ENCODE results near the gene RTN4R.

Gene RTN4R

DNA sequence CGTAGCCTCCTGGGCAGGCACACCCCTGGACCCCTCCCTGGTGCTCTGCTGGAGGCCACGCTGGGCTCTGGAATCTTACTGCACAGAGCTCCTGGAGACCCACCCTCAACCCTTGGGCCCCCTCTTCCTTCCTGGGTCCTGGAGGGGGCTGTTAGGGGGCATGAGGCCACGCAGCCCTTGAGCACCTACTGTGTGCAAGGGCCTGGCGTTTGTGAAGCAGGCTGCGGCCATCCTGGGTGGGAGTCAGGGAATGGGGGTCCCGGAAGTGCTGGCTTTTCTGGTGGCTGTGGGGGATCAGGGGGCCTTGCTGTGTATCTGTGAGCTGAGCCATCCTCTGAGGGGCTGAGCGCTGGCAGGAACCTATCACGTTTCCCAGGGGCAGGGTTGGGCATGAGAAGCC lies 76.3 kb downstream of the RTN4R start:
- no peak overlapping the region for H3K9ac ChIP-seq (ENCODE audit: low read length)
- H3K4me1 ChIP-seq (ENCODE audit: insufficient read depth, low read length, severe bottlenecking) = no peaks in the 10 kb centered on the region
- no peaks in the 10 kb centered on the region for H3K36me3 ChIP-seq (ENCODE audit: insufficient read depth, low read length)
- H3K27me3 ChIP-seq (ENCODE audit: insufficient read depth, low read length) = 0 out of 2 replicates have a peak, but pooled peaks cover 4% of the 10 kb centered on the region
- H3K79me2 ChIP-seq (ENCODE audit: insufficient read depth, low read length) = no peaks in the 10 kb centered on the region
- H3F3A ChIP-seq (ENCODE audit: insufficient read depth, low read length) = no peaks in the 10 kb centered on the region
- no peak overlapping the region for H3K27ac ChIP-seq (ENCODE audit: low read depth, low read length, poor library complexity, severe bottlenecking)
- H2AFZ ChIP-seq (ENCODE audit: low read length) = no peak overlapping the region
- H3K4me3 ChIP-seq (ENCODE audit: low read depth, low read length, poor library complexity, severe bottlenecking) = no peak overlapping the region
- TF ChIP-seq, protein P1, sequence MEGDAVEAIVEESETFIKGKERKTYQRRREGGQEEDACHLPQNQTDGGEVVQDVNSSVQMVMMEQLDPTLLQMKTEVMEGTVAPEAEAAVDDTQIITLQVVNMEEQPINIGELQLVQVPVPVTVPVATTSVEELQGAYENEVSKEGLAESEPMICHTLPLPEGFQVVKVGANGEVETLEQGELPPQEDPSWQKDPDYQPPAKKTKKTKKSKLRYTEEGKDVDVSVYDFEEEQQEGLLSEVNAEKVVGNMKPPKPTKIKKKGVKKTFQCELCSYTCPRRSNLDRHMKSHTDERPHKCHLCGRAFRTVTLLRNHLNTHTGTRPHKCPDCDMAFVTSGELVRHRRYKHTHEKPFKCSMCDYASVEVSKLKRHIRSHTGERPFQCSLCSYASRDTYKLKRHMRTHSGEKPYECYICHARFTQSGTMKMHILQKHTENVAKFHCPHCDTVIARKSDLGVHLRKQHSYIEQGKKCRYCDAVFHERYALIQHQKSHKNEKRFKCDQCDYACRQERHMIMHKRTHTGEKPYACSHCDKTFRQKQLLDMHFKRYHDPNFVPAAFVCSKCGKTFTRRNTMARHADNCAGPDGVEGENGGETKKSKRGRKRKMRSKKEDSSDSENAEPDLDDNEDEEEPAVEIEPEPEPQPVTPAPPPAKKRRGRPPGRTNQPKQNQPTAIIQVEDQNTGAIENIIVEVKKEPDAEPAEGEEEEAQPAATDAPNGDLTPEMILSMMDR (IDR thresholded peaks at IDR 0.05; ENCODE audit: low read length) = no peak
- no peak for TF ChIP-seq EZH2 (IDR thresholded peaks at IDR 0.05; ENCODE audit: borderline replicate concordance, low read length)
- no peaks in the 10 kb centered on the region for H3K9me3 ChIP-seq (ENCODE audit: low read length)
- H3K4me2 ChIP-seq (ENCODE audit: low read length) = no peak overlapping the region
- H3K9me2 ChIP-seq (ENCODE audit: low read depth, low read length) = no peaks in the 10 kb centered on the region
- no peaks in the 10 kb centered on the region for H4K20me1 ChIP-seq (ENCODE audit: insufficient read depth, low read length)
